Activated T-helper 2 cell treated with anti-CD3 and anti-CD28 coated beads, Interferon-gamma antibody, Interleukin-2, Interleukin-4, amounts not matched to agents 10 μg/mL and 5 μg/mL and 100 μg/mL, durations not matched to agents 14 hours and 24 hours and 36 hours (primary cell): ENCODE results near the gene SPAG9. TPM values are rescaled to one million over a fixed set of nuclear protein-coding genes. Genes with fewer than 3 reads are reported as not detected.
"Not testable (repeated sequence)": the region's sequence is repeated elsewhere in the genome, so short reads cannot be mapped to it uniquely, and the experiment has no call there.

ENCODE experiments used
- DNase-seq: peaks from one replicate; pipeline ENCODE4 v3.0.0; 2021; ENCODE audit warnings: low spot score
- H3K27ac Mint-ChIP-seq: one replicate; pipeline ENCODE4 v1.8.0; 2021; ENCODE audit warnings: mixed read lengths
- H3K27me3 Mint-ChIP-seq: one replicate; pipeline ENCODE4 v1.8.0; 2021; ENCODE audit warnings: low read depth, mixed read lengths
- H3K36me3 Mint-ChIP-seq: one replicate; pipeline ENCODE4 v1.8.0; 2021; ENCODE audit warnings: low read depth, mixed read lengths
- H3K4me1 Mint-ChIP-seq: one replicate; pipeline ENCODE4 v1.8.0; 2021; ENCODE audit warnings: low read depth, mixed read lengths
- H3K4me3 Mint-ChIP-seq: one replicate; pipeline ENCODE4 v1.8.0; 2021; ENCODE audit warnings: low read depth, mild to moderate bottlenecking, moderate library complexity, mixed read lengths
- H3K9me3 Mint-ChIP-seq: one replicate; pipeline ENCODE4 v1.8.0; 2021; ENCODE audit warnings: mixed read lengths
- intact Hi-C: fragments of 100-400 bp; cut with micrococcal nuclease; formaldehyde crosslinking; loops from one replicate; pipeline ENCODE4 v1.15.1; 2023
- total RNA-seq: library from RNA; stranded (reverse); gene quantifications from 2 replicates; pipeline ENCODE4 v1.2.3, GENCODE V29; 2022

The SPAG9 gene
- total RNA-seq, 1 donor from 2014 or later, result 48.1 TPM

DNA sequence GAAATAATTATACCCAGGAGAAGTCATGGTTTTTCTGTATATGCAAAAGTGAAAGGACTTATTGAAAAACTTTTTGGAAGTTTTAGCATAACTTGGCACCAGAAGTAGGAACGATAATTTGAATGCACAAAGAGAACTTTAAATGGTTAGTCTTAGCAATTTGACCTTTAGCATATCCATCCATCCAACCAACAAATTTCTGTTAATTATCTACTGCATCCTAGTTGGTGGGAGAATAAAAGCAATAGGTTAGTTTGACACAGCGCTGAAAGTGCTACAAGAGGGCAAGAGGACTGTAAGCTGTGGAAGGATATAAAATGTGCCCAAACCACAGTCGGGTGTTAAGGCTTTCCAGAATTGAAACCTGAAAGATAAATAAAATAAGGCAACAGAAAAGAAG is 17.6 kb downstream of the SPAG9 start:
- Mint-ChIP-seq H3K36me3 (peaks cover 3% of the 10 kb centered on the region), H3K9me3 (no peaks in the 10 kb centered on the region), H3K27me3 (no peaks in the 10 kb centered on the region), H3K4me3 (no peak overlapping the region), H3K27ac (no peak overlapping the region), H3K4me1 (peaks cover 7% of the 10 kb centered on the region)
- no peak for DNase-seq
- intact Hi-C loops, result no loop called here

- intact Hi-C loops, result no loop called here
- no peaks in the 10 kb centered on the region for H3K9me3 Mint-ChIP-seq
- no peaks in the 10 kb centered on the region for H3K27me3 Mint-ChIP-seq
- H3K36me3 Mint-ChIP-seq, result peaks cover 14% of the 10 kb centered on the region
- no peak for DNase-seq
- peaks cover 24% of the 10 kb centered on the region for H3K4me1 Mint-ChIP-seq
- no peak overlapping the region for H3K4me3 Mint-ChIP-seq
- H3K27ac Mint-ChIP-seq, result no peak overlapping the region
Measured at GRCh38 chr17:51097708-51098446, 22.8 kb downstream of the SPAG9 start.

DNA sequence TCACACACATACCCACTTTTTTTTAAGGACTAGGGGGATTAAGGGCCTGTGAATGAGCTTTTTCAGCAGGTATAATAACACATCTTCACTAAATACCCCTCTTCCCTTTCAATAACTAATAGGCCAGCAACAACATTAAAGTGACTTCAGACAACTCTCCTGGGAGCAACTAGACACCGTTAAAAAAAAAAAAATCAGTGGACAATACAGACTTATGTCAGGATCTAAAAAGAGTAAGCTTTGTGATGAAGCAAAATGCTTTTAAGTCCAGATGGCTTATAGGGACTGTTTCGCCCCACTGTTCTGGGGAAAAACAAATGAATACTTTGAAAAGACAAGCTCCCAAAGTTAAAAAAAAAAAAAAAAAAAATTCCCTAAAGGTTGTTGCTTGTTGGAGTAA is 29.0 kb downstream of the SPAG9 start:
- Mint-ChIP-seq H3K4me3 (no peak overlapping the region), H3K36me3 (peaks cover 13% of the 10 kb centered on the region), H3K27ac (no peak overlapping the region), H3K9me3 (no peaks in the 10 kb centered on the region), H3K27me3 (no peaks in the 10 kb centered on the region), H3K4me1 (peaks cover 15% of the 10 kb centered on the region)
- no peak for DNase-seq
- intact Hi-C loops, result no loop called here

GRCh38 chr17:51088868-51089267 is 31.8 kb downstream of the SPAG9 start:
- H3K4me3 Mint-ChIP-seq, H3K27me3 Mint-ChIP-seq, DNase-seq, intact Hi-C loops, H3K36me3 Mint-ChIP-seq, H3K9me3 Mint-ChIP-seq, H3K27ac Mint-ChIP-seq, H3K4me1 Mint-ChIP-seq: not testable (repeated sequence)

DNA sequence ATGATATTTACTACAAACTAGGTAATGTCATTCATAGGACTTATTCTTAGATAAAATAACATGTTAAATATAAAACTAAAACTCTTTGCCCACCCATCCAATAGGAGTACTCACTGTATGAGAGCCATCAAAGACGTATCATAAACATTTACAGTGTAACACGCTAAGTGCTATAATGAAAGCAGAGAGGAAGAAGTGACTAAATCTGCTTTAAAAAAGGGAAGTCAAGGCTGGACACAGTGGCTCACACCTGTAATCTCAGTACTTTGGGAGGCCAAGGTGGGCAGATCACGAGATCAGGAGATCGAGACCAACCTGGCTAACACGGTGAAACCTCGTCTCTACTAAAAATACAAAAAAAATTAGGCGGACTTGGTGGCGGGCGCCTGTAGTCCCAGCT is 32.4 kb downstream of the SPAG9 start:
- intact Hi-C loops, result no loop called here

DNA sequence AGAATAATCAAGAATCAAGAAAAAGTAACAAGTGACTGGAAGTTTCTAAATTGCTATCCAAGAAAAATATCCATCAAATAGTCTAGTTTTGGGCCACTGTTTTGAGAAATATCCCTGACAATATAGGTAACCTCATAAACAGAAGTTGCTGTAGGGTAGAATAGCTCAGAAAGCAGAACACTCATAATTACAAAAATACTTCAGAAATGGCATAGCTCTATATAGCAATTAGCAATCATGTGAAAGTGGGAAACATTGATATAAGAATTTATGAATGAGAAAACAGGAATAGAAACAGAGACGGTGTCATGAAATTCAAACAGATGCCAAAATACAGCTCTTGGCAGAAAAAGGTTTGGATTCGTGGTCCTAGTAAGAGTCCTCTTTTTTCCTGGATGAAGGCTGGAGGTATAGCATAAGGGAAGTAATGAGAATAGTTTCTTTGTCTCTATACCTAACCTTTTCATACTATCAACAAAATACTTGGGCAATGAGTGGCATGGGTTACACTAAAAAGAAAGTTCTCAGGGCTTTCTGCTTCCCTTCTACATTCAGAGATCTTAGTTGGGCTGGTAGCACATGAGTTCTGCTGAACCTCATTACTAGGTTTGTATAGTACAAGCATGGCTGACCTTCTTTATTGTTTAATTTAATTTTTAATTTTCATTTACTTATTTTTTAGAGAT is 33.5 kb downstream of the SPAG9 start:
- intact Hi-C loops, result no loop called here
- Mint-ChIP-seq H3K9me3 (no peaks in the 10 kb centered on the region), H3K4me3 (no peak overlapping the region), H3K36me3 (peaks cover 6% of the 10 kb centered on the region), H3K4me1 (peaks cover 7% of the 10 kb centered on the region), H3K27ac (no peak overlapping the region), H3K27me3 (no peaks in the 10 kb centered on the region)
- no peak for DNase-seq

More for the DNA sequence above, 32.4 kb downstream of the SPAG9 start:
- H3K4me3 Mint-ChIP-seq, result no peak overlapping the region
- H3K9me3 Mint-ChIP-seq, result no peaks in the 10 kb centered on the region
- no peak overlapping the region for H3K27ac Mint-ChIP-seq
- no peak for DNase-seq
- H3K27me3 Mint-ChIP-seq, result no peaks in the 10 kb centered on the region
- peaks cover 6% of the 10 kb centered on the region for H3K36me3 Mint-ChIP-seq
- H3K4me1 Mint-ChIP-seq, result peaks cover 7% of the 10 kb centered on the region

DNA sequence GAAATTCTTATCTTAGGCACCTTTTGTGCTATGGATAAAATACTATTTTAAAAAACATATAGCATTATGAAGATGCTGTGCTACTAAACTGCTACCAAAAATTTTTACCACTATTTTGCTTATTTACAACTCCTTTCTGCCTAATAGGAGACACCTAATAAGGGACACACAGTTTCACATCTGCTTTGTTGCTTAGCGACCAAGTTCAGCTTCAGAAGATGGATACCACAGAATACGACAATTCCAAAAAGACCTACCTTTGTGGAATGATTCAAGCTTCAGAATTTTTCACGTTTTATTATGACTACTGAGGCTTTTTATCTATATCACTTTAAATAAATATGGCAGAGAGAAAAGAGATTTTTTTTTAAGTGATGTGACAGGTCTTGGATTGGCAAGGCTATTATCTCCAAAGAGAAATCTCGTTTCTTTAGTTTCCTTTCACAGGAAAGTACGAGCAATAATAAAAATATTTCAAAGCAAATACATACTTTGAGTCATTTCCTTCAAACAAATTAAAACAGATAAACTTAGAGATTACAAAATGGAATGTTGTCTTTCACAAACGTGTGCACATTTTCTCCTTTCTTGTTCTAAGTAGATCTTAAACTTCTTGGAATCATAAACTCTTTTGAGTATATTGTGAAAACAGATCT is 35.4 kb downstream of the SPAG9 start:
- intact Hi-C loops, result loop anchor here (2.0 kb wide), 1 partner anchor 36 kb away; the partner anchor contains the start of gene SPAG9
- no peaks in the 10 kb centered on the region for H3K9me3 Mint-ChIP-seq
- H3K4me3 Mint-ChIP-seq, result no peak overlapping the region
- no peaks in the 10 kb centered on the region for H3K27me3 Mint-ChIP-seq
- no peak overlapping the region for H3K27ac Mint-ChIP-seq
- peaks cover 5% of the 10 kb centered on the region for H3K36me3 Mint-ChIP-seq
- no peak for DNase-seq
- H3K4me1 Mint-ChIP-seq, result peaks cover 9% of the 10 kb centered on the region

- intact Hi-C loops, result loop anchor here (2.0 kb wide), 1 partner anchor 37 kb away; the partner anchor contains the start of gene SPAG9
- no peak overlapping the region for H3K27ac Mint-ChIP-seq
- no peak for DNase-seq
- peaks cover 9% of the 10 kb centered on the region for H3K4me1 Mint-ChIP-seq
- no peak overlapping the region for H3K4me3 Mint-ChIP-seq
- no peaks in the 10 kb centered on the region for H3K27me3 Mint-ChIP-seq
- peaks cover 9% of the 10 kb centered on the region for H3K36me3 Mint-ChIP-seq
- H3K9me3 Mint-ChIP-seq, result no peaks in the 10 kb centered on the region
Measured at GRCh38 chr17:51083981-51084380, 36.7 kb downstream of the SPAG9 start.

GRCh38 chr17:51083364-51083763 is 37.3 kb downstream of the SPAG9 start:
- H3K9me3 Mint-ChIP-seq, H3K27me3 Mint-ChIP-seq, H3K4me1 Mint-ChIP-seq, H3K4me3 Mint-ChIP-seq, DNase-seq, intact Hi-C loops, H3K27ac Mint-ChIP-seq: not testable (repeated sequence)
- H3K36me3 Mint-ChIP-seq, result peaks cover 13% of the 10 kb centered on the region

DNA sequence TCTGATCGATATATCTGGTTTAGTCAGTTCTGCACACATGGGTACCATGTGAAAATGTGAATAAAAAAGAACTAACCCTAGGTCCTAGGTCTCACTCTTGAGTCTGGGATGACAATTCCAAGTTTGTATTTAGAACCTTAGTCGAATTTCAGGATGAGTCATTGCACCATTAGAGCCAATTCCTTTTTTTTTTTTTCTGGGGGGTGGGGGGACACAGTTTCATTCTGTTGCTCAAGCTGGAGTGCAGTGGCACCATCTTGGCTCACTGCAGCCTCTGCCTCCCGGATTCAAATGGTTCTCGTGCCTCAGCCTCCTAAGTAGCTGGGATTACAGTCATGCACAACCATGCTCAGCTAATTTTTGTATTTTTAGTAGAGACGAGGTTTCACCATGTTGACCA is 41.6 kb downstream of the SPAG9 start:
- no peak for DNase-seq
- peaks cover 31% of the 10 kb centered on the region for H3K36me3 Mint-ChIP-seq
- intact Hi-C loops, result no loop called here
- no peak overlapping the region for H3K27ac Mint-ChIP-seq
- H3K4me3 Mint-ChIP-seq, result no peak overlapping the region
- H3K9me3 Mint-ChIP-seq, result no peaks in the 10 kb centered on the region
- H3K27me3 Mint-ChIP-seq, result no peaks in the 10 kb centered on the region
- H3K4me1 Mint-ChIP-seq, result peaks cover 2% of the 10 kb centered on the region

DNA sequence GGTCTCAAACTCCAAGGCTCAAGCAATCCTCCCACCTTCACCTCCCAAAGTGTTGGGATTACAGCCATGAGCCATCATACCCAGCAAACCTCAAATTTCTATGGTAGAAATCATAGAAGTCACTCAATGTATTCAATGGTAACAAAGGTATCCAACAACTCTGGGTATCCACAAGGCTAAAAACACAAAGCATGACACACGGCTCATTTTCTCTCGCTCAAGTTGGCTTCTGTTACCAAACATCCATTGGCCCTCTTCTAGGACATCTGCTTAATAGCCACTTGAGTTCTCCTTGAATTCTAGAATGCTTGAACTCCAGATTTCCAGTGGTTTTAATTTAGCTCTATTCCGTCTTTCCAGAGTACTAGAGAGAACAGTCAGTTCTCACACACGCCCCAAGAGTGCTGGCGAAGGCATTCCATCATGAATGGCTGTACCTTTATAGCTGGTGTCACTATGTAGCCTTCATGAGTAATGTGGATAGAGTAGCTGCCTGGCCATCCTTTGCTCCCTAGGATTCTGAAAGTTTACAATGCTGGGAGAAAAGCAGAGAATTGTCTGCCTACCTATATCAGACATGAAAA is 42.6 kb downstream of the SPAG9 start:
- H3K36me3 Mint-ChIP-seq, result peaks cover 31% of the 10 kb centered on the region
- no peak overlapping the region for H3K27ac Mint-ChIP-seq
- no peaks in the 10 kb centered on the region for H3K27me3 Mint-ChIP-seq
- H3K4me1 Mint-ChIP-seq, result peaks cover 2% of the 10 kb centered on the region
- H3K4me3 Mint-ChIP-seq, result no peak overlapping the region
- no peaks in the 10 kb centered on the region for H3K9me3 Mint-ChIP-seq
- intact Hi-C loops, result no loop called here
- DNase-seq, result no peak

- no peak overlapping the region for H3K4me3 Mint-ChIP-seq
- H3K9me3 Mint-ChIP-seq, result no peaks in the 10 kb centered on the region
- H3K4me1 Mint-ChIP-seq, result peaks cover 2% of the 10 kb centered on the region
Measured at GRCh38 chr17:51076821-51077220, 43.8 kb downstream of the SPAG9 start.

DNA sequence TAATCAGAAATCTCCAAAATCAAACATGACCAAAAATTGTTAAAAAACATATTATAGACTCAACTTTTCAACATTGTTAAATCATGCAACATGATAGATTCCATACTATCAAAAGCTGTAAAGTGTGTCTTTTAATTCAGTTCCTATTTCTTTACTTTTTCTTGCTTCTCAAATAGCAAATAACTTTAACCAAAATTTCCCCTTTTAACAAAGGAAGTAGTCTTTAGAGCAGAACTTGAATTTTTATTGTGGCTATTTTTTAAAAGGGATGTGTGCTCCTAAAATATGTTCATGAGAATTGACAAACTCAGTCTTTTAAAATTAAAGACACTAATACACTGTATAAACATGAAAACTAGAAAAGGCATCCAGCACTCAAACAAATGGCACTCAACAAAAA is 49.1 kb downstream of the SPAG9 start:
- Mint-ChIP-seq H3K27me3 (no peaks in the 10 kb centered on the region), H3K4me1 (peaks cover 4% of the 10 kb centered on the region), H3K4me3 (no peak overlapping the region), H3K36me3 (peaks cover 18% of the 10 kb centered on the region), H3K27ac (no peak overlapping the region), H3K9me3 (no peaks in the 10 kb centered on the region)
- no peak for DNase-seq
- intact Hi-C loops, result no loop called here

More at GRCh38 chr17:51076821-51077220, 43.8 kb downstream of the SPAG9 start:
- Mint-ChIP-seq H3K27me3 (no peaks in the 10 kb centered on the region), H3K36me3 (peaks cover 31% of the 10 kb centered on the region), H3K27ac (no peak overlapping the region)
- intact Hi-C loops, result no loop called here
- no peak for DNase-seq
